Retinal pigment epithelial cell (primary cell): ENCODE measurements around the gene DCTPP1.

Source experiments
- DNase-seq: peaks from one replicate; pipeline ENCODE4 v3.0.0-alpha.2; 2010; ENCODE audit warnings: low read depth
- H3K4me3 ChIP-seq: 2 replicates; pipeline ENCODE4 v1.5.1; 2011; ENCODE audit warnings: mild to moderate bottlenecking, low read length, control low read depth, moderate library complexity
- CTCF ChIP-seq: conservative IDR thresholded peaks from 2 replicates; pipeline ENCODE4 v1.5.1; 2011; ENCODE audit warnings: low read depth, low read length, control low read depth, inconsistent platforms

DCTPP1 gene

GRCh38 chr16:30445408-30446202, 15.8 kb upstream of the DCTPP1 start, which contains the start of gene SEPHS2:
Gene SEPHS2 (minus strand): TSS chr16:30445874. CDS start chr16:30445727, 147 bp downstream.
- peak within 1 kb of the TSS; percentile 67 for H3K4me3 ChIP-seq
- peak; percentile 49 for TF ChIP-seq CTCF
- DNase-seq, result peak; percentile 92

- H3K4me3 ChIP-seq, result peak overlapping the region; percentile 67
These were observed 15.2 kb upstream of the DCTPP1 start for GRCh38 chr16:30445149-30445407.

GRCh38 chr16:30444231-30445148, 14.7 kb upstream of the DCTPP1 start:
- TF ChIP-seq CTCF, result no peak
- DNase-seq, result no peak
- H3K4me3 ChIP-seq, result peak overlapping the region; percentile 67

More at GRCh38 chr16:30445149-30445407, 15.2 kb upstream of the DCTPP1 start:
- DNase-seq, result no peak
- no peak for TF ChIP-seq CTCF

GRCh38 chr16:30443631-30444030, 13.8 kb upstream of the DCTPP1 start:
- TF ChIP-seq CTCF, result no peak
- DNase-seq, result no peak
- H3K4me3 ChIP-seq, result no peak overlapping the region

GRCh38 chr16:30439720-30440348, 10.0 kb upstream of the DCTPP1 start:
- DNase-seq, result no peak
- no peak overlapping the region for H3K4me3 ChIP-seq
- TF ChIP-seq CTCF, result no peak

GRCh38 chr16:30438835-30439234, 9.0 kb upstream of the DCTPP1 start:
- no peak for DNase-seq
- no peak overlapping the region for H3K4me3 ChIP-seq
- TF ChIP-seq CTCF, result no peak
